CD4-positive, alpha-beta T cell treated with Interleukin-17A for 1 hour (primary cell): Measurements from ENCODE around the gene RAMACL.

ENCODE experiments used
- DNase-seq: peaks from one replicate; pipeline ENCODE4 v3.0.0-alpha.2; 2020

RAMACL gene

GRCh38 chr6:166572370-166573261 is 13.9 kb downstream of the RAMACL start:
- DNase-seq, result no peak

GRCh38 chr6:166570929-166571713 is 15.4 kb downstream of the RAMACL start:
- DNase-seq, result no peak

GRCh38 chr6:166569206-166569605 is 17.3 kb downstream of the RAMACL start:
- DNase-seq, result no peak

- no peak for DNase-seq
Observed at GRCh38 chr6:166567813-166568212, 18.7 kb downstream of the RAMACL start.

- no peak for DNase-seq
Observed at GRCh38 chr6:166567107-166567506, 19.4 kb downstream of the RAMACL start.

- no peak for DNase-seq
Observed at GRCh38 chr6:166566026-166567011, 20.2 kb downstream of the RAMACL start.

GRCh38 chr6:166565084-166565967 is 21.2 kb downstream of the RAMACL start:
- DNase-seq, result no peak

- no peak for DNase-seq
Observed at GRCh38 chr6:166563805-166564204, 22.7 kb downstream of the RAMACL start.

GRCh38 chr6:166563200-166563599 is 23.3 kb downstream of the RAMACL start:
- no peak for DNase-seq

- no peak for DNase-seq
Observed at GRCh38 chr6:166562726-166563125, 23.8 kb downstream of the RAMACL start.

GRCh38 chr6:166561771-166562359 is 24.6 kb downstream of the RAMACL start:
- no peak for DNase-seq

GRCh38 chr6:166560222-166560621 is 26.3 kb downstream of the RAMACL start:
- DNase-seq, result no peak

- no peak for DNase-seq
Observed at GRCh38 chr6:166559662-166560061, 26.8 kb downstream of the RAMACL start.

GRCh38 chr6:166559211-166559610 is 27.3 kb downstream of the RAMACL start:
- no peak for DNase-seq

GRCh38 chr6:166558156-166559005 is 28.1 kb downstream of the RAMACL start:
- no peak for DNase-seq

GRCh38 chr6:166556863-166557322 is 29.6 kb downstream of the RAMACL start:
- peak; percentile 6 for DNase-seq

- no peak for DNase-seq
Observed at GRCh38 chr6:166556336-166556735, 30.1 kb downstream of the RAMACL start.

GRCh38 chr6:166555086-166555485 is 31.4 kb downstream of the RAMACL start:
- DNase-seq, result no peak

GRCh38 chr6:166554316-166554715 is 32.2 kb downstream of the RAMACL start:
- DNase-seq, result no peak
